Left lung (tissue), 10 donors: Measurements from ENCODE around the gene PRKCE. TPM values are rescaled to one million over a fixed set of nuclear protein-coding genes. Genes with fewer than 3 reads are reported as not detected.

Experiments used
- ATAC-seq: fragments of 200-7000 bp; cut with Tn5 transposase; one replicate; pipeline ENCODE4 v1.9.1; 2020; ENCODE audit warnings: moderate library complexity
- DNase-seq, 4 donors: peaks; one replicate each; pipeline ENCODE4 v3.0.0-alpha.2; 2013 to 2020
- H3K27ac ChIP-seq, 2 donors: fragments of 200-600 bp; sonication (generic) in 1 of 2; one replicate each; pipeline versions ENCODE4 v1.5.0 to v1.8.0; 2020 to 2021
- H3K27me3 ChIP-seq, 2 donors: fragments of 200-600 bp; sonication (generic) in 1 of 2; one replicate each; pipeline versions ENCODE4 v1.5.0 to v1.8.0; 2020 to 2021
- H3K36me3 ChIP-seq, 2 donors: fragments of 200-600 bp; sonication (generic) in 1 of 2; one replicate each; pipeline versions ENCODE4 v1.5.0 to v1.8.0; 2020 to 2021
- H3K4me1 ChIP-seq, 2 donors: fragments of 200-600 bp; one replicate each; pipeline ENCODE4 v1.8.0; 2021
- H3K4me3 ChIP-seq, 2 donors: fragments of 200-600 bp; sonication (generic) in 1 of 2; one replicate each; pipeline versions ENCODE4 v1.5.0 to v1.8.0; 2020 to 2021; ENCODE audit warnings: mild to moderate bottlenecking in 1 of 2
- H3K9me3 ChIP-seq, 2 donors: fragments of 200-600 bp; sonication (generic) in 1 of 2; one replicate each; pipeline versions ENCODE4 v1.5.0 to v1.8.0; 2020 to 2021
- CTCF ChIP-seq, 2 donors: fragments of 200-600 bp; sonication (generic) in 1 of 2; IDR thresholded peaks; one replicate each; pipeline versions ENCODE4 v1.5.0 to v1.8.0; 2021; ENCODE audit warnings: antibody characterized with exemption in 2 of 2
- intact Hi-C, 2 donors: fragments of 100-400 bp; cut with DNase I; formaldehyde crosslinking; loops; one replicate each; pipeline versions ENCODE4 v1.11.2 to v1.14.2; 2022
- polyA plus RNA-seq, 6 donors: library from polyadenylated mRNA; unstranded; fragments of 120-200 nt; gene quantifications; one replicate each; pipeline ENCODE4 v1.2.1, GENCODE V29; 2013; ENCODE audit not compliant: insufficient read length in 6 of 6
- total RNA-seq, 2 donors: library from RNA; stranded (reverse); fragmentation: NEBNext Ultra II Directional; extraction: Animal tissue kit (Norgen Biotek cat#: 25700); gene quantifications; one replicate each; pipeline ENCODE4 v1.2.1, GENCODE V29; 2021
- donor health status: DM: no; HTN: yes; CAD: no.
- donor health status: DM: no; HTN: no; CAD: no.

PRKCE gene
- total and polyA plus RNA-seq, 8 donors = 12.0 to 56.9 (median 14.7) TPM

GRCh38 chr2:45769854-45770576 lies 118.5 kb downstream of the PRKCE start:
- no peak for DNase-seq
- Histone ChIP-seq H3K4me3 (no peak overlapping the region), H3K36me3 (no peaks in the 10 kb centered on the region), H3K27me3 (no peaks in the 10 kb centered on the region), H3K27ac (no peak overlapping the region), H3K9me3 (no peaks in the 10 kb centered on the region), H3K4me1 (peaks cover 10 to 60% of the 10 kb centered on the region in 2 donors)
- no peak for TF ChIP-seq CTCF (IDR thresholded peaks at IDR 0.05)
- ATAC-seq = no peak
- intact Hi-C loops = no loop called here

GRCh38 chr2:45770811-45771210 lies 119.3 kb downstream of the PRKCE start:
- Histone ChIP-seq H3K9me3 (no peaks in the 10 kb centered on the region), H3K27me3 (no peaks in the 10 kb centered on the region), H3K4me1 (peaks cover 7 to 57% of the 10 kb centered on the region in 2 donors), H3K27ac (peak overlapping the region; percentile 55 to 64), H3K36me3 (no peaks in the 10 kb centered on the region), H3K4me3 (peak overlapping the region in 1 of 2 donors; percentile 3)
- TF ChIP-seq CTCF (IDR thresholded peaks at IDR 0.05) = no peak
- ATAC-seq (no peak), DNase-seq (peak in 1 of 4 donors; percentile 40)
- intact Hi-C loops = no loop called here

- intact Hi-C loops = no loop called here
- DNase-seq = peak; percentile 52 to 87 (median 63)
- Histone ChIP-seq H3K4me3 (peak overlapping the region in 1 of 2 donors; percentile 3), H3K9me3 (no peaks in the 10 kb centered on the region), H3K4me1 (peaks cover 3 to 57% of the 10 kb centered on the region in 2 donors), H3K27me3 (no peaks in the 10 kb centered on the region), H3K27ac (peak overlapping the region; percentile 55 to 64), H3K36me3 (no peaks in the 10 kb centered on the region)
- ATAC-seq = peak; percentile 72
- TF ChIP-seq CTCF (IDR thresholded peaks at IDR 0.05) = no peak
Measured at GRCh38 chr2:45771261-45771660, 119.8 kb downstream of the PRKCE start.

DNA sequence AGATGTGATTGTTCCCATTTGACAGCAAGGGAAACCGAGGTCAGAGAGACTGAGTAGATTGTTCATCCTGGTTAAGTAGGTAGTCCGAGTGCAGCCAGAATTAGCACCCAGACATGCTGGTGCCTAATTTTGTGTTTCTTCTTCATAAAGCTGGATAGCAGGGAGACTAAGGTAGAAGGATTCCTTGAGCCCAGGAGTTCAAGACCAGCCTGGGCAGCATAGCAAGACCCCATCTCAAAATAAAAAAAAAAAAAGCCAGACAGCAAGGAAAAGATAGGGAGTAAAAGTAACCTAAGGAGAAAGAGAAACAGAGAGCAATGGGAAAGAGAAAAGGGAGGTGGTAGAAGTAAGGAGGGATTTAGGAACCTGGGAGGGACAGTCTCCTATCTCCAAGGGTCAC lies 120.6 kb downstream of the PRKCE start:
- Histone ChIP-seq H3K36me3 (no peaks in the 10 kb centered on the region), H3K9me3 (no peaks in the 10 kb centered on the region), H3K27ac (no peak overlapping the region), H3K4me3 (no peak overlapping the region), H3K4me1 (peaks cover 0 to 51% of the 10 kb centered on the region in 2 donors), H3K27me3 (no peaks in the 10 kb centered on the region)
- ATAC-seq (no peak), DNase-seq (no peak)
- no peak for TF ChIP-seq CTCF (IDR thresholded peaks at IDR 0.05)
- intact Hi-C loops = no loop called here

GRCh38 chr2:45773909-45774308 lies 122.4 kb downstream of the PRKCE start:
- no peaks in the 10 kb centered on the region for H3K9me3 ChIP-seq
- peak overlapping the region in 1 of 2 donors; percentile 50 for H3K27ac ChIP-seq
- DNase-seq = peak in 1 of 4 donors; percentile 68

More at GRCh38 chr2:45773909-45774308, 122.4 kb downstream of the PRKCE start:
- TF ChIP-seq CTCF (IDR thresholded peaks at IDR 0.05) = no peak
- H3K36me3 ChIP-seq = no peaks in the 10 kb centered on the region
- intact Hi-C loops = no loop called here
- no peak for ATAC-seq
- no peak overlapping the region for H3K4me3 ChIP-seq
- H3K27me3 ChIP-seq = no peaks in the 10 kb centered on the region
- H3K4me1 ChIP-seq = peaks cover 0 to 46% of the 10 kb centered on the region in 2 donors
